Measurements from ENCODE around the gene ADAMTSL3. TPM values are rescaled to one million over a fixed set of nuclear protein-coding genes. Genes with fewer than 3 reads are reported as not detected.
"Not testable (repeated sequence)": the region's sequence is repeated elsewhere in the genome, so short reads cannot be mapped to it uniquely, and the experiment has no call there.

Gene ADAMTSL3
- total RNA-seq, 1 donor from 2014 or later: 13.2 TPM

DNA sequence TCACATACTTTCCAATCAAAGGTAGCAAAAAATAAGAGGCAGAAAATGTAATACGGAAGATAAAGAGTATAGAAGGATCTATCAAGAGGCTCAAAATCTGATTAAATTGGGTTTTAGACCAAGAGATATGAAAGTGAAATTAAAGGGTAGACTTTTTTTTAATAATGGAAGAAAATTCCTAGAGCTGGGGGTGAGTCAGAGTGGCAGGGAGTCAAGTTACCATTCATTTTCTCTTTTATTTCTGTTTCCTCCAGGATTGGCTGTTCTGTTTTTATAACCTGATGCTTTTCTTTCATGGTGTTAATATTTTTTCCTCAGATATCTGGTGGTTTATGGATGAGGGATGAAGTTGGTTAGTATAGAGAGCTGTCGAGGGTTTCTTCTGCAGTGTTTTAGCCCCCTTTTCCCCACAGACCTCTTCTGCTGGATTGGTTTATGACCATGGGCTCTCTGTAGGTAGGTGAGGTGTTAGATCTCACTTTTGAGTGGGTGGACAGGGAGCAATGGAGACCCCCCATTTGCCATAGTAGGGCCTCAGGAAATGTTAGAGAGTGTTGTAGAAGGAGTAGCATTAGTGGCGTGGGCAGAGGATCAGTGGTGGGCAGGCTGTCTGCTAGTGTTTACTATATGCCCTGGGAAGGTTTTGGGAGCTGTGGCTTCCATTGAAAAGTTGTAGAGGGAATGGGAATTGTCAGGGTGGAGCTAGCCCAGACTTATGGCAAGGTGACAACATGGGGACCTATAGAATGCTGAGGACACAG, 380.1 kb downstream of the ADAMTSL3 start:
- no peak for DNase-seq (ENCODE audit: low spot score in 2 of 2, unreplicated experiment in 2 of 2)
- TF ChIP-seq, protein P1, sequence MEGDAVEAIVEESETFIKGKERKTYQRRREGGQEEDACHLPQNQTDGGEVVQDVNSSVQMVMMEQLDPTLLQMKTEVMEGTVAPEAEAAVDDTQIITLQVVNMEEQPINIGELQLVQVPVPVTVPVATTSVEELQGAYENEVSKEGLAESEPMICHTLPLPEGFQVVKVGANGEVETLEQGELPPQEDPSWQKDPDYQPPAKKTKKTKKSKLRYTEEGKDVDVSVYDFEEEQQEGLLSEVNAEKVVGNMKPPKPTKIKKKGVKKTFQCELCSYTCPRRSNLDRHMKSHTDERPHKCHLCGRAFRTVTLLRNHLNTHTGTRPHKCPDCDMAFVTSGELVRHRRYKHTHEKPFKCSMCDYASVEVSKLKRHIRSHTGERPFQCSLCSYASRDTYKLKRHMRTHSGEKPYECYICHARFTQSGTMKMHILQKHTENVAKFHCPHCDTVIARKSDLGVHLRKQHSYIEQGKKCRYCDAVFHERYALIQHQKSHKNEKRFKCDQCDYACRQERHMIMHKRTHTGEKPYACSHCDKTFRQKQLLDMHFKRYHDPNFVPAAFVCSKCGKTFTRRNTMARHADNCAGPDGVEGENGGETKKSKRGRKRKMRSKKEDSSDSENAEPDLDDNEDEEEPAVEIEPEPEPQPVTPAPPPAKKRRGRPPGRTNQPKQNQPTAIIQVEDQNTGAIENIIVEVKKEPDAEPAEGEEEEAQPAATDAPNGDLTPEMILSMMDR (IDR thresholded peaks at IDR 0.05; ENCODE audit: unreplicated experiment): no peak
- Mint-ChIP-seq H3K27ac (no peak overlapping the region), H3K9me3 (peaks cover 6% of the 10 kb centered on the region), H3K36me3 (no peaks in the 10 kb centered on the region), H3K4me1 (peaks cover 14% of the 10 kb centered on the region), H3K27me3 (ENCODE audit: low read depth) (peaks cover 56% of the 10 kb centered on the region), H3K4me3 (no peak overlapping the region)

DNA sequence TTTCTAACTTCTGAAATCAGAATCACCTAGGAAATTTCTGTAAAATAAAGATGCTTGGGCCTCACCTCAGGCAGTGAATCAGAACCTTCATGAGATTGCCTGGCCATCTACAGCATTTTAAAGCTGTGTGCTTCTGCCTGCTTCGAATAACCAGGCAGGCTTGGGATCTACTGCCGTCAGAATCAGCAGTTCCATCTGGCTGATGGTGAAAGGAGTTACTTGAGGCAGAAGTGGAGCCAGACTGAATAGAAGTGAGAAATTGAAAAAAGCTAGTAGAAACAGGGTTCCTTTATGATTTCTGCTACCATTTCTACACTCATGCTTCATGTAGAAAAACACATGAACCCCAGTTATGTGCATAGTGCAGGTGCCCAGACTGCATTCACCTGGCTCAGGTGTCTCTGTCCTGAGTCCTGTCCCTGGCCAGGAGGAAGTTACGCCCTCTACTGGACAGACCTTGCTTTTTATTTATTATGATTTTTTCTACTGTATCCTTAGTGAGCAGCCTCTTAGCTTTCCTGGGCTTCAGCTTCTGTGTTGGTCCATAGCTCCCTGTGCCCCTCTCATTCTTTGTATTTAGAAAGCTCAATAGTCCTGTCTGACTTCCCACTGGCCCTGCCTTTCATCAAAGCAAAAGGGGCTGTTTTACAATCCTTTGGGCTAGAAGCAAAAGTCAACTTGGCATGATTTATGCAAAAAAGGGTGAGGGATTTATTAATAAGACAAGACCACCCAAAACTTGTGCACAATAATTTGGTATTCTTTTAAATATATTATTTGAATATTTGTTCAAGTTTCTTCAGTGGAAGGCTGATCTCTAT, 380.9 kb downstream of the ADAMTSL3 start:
- no peak for DNase-seq (ENCODE audit: low spot score in 2 of 2, unreplicated experiment in 2 of 2)
- no peaks in the 10 kb centered on the region for H3K9me3 Mint-ChIP-seq
- H3K36me3 Mint-ChIP-seq: no peaks in the 10 kb centered on the region
- peaks cover 54% of the 10 kb centered on the region for H3K27me3 Mint-ChIP-seq (ENCODE audit: low read depth)
- H3K4me1 Mint-ChIP-seq: peaks cover 14% of the 10 kb centered on the region
- TF ChIP-seq, protein P1 (IDR thresholded peaks at IDR 0.05; ENCODE audit: unreplicated experiment): peak; percentile 60
- H3K4me3 Mint-ChIP-seq: no peak overlapping the region
- no peak overlapping the region for H3K27ac Mint-ChIP-seq

DNA sequence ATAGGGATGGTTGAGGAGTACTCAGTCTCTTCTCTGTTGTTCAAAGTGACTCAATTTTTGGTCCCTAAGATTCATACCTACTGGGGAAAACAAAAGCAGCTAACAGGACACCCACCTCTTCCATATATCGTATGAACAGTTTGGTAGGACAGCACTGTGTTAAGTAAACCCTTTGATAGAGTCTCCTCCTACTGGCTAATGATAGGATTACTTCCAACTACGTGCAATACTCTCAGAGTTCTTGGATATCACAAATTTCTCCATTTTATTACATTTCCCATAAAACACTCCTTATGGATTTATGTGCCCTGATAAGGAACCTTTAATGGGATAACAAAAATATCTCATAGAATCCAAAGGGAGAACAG, 381.5 kb downstream of the ADAMTSL3 start:
- H3K4me1 Mint-ChIP-seq: peaks cover 14% of the 10 kb centered on the region
- H3K4me3 Mint-ChIP-seq: no peak overlapping the region
- peaks cover 54% of the 10 kb centered on the region for H3K27me3 Mint-ChIP-seq (ENCODE audit: low read depth)
- no peaks in the 10 kb centered on the region for H3K36me3 Mint-ChIP-seq
- no peak for DNase-seq (ENCODE audit: low spot score in 2 of 2, unreplicated experiment in 2 of 2)
- TF ChIP-seq, protein P1 (IDR thresholded peaks at IDR 0.05; ENCODE audit: unreplicated experiment): peak; percentile 43
- H3K9me3 Mint-ChIP-seq: no peaks in the 10 kb centered on the region
- H3K27ac Mint-ChIP-seq: no peak overlapping the region

DNA sequence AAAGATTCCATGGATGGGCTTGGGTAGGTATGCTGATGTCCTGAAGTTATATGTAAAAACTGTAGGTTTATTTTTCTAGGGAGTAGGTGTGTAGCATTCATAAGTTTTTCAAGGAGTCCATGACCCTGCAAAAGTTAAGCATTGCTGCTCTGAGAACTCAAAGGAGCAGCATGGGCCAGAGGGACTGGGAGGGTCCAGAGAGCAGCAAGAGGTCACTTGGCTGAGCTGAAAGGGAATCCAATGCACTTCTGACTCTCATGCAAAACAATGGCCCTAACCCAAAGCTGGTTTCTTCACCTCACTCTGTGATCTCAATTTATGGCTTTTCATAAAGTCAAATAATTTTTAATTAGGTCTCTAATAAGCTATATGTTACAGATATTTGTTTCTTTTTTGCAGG, 383.4 kb downstream of the ADAMTSL3 start:
- TF ChIP-seq, protein P1 (IDR thresholded peaks at IDR 0.05; ENCODE audit: unreplicated experiment): no peak
- Mint-ChIP-seq H3K36me3 (no peaks in the 10 kb centered on the region), H3K27ac (no peak overlapping the region), H3K4me1 (peaks cover 14% of the 10 kb centered on the region), H3K4me3 (no peak overlapping the region), H3K27me3 (ENCODE audit: low read depth) (peaks cover 45% of the 10 kb centered on the region), H3K9me3 (no peaks in the 10 kb centered on the region)
- no peak for DNase-seq (ENCODE audit: low spot score in 2 of 2, unreplicated experiment in 2 of 2)

DNA sequence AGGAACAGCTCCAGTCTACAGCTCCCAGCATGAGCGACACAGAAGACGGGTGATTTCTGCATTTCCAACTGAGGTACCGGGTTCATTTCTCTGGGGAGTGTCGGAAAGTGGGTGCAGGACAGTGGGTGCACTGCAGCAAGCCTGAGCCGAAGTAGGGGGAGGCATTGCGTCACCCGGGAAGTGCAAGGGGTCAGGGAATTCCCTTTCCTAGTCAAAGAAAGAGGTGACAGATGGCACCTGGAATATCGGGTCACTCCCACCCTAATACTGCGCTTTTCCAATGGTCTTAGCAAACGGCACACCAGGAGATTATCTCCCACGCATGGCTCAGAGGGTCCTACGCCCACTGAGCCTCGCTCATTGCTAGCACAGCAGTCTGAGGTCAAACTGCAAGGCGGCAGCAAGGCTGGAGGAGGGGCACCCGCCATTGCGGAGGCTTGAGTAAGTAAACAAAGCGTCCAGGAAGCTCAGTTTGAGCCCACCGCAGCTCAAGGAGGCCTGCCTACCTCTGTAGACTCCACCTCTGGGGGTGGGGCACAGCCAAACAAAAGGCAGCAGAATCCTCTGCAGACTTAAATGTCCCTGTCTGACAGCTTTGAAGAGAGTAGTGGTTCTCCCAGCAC, 388.6 kb downstream of the ADAMTSL3 start:
- H3K27ac Mint-ChIP-seq; H3K36me3 Mint-ChIP-seq; H3K4me1 Mint-ChIP-seq; DNase-seq (ENCODE audit: low spot score in 2 of 2, unreplicated experiment in 2 of 2): not testable (repeated sequence)
- peaks cover 18% of the 10 kb centered on the region for H3K9me3 Mint-ChIP-seq
- peak overlapping the region; percentile 36 for H3K4me3 Mint-ChIP-seq
- peaks cover 35% of the 10 kb centered on the region for H3K27me3 Mint-ChIP-seq (ENCODE audit: low read depth)
